WTC11 (cell line): ENCODE results near the gene TUB. TPM values are rescaled to one million over a fixed set of nuclear protein-coding genes. Genes with fewer than 3 reads are reported as not detected.

Experiments used
- ATAC-seq: fragments of 200-7000 bp; cut with Tn5 transposase; 2 replicates; pipeline ENCODE4 v1.10.0; 2021; ENCODE audit warnings: mild to moderate bottlenecking, moderate library complexity
- CTCF ChIA-PET: fragments of 300-600 bp; sonication (Branson Sonifier 250); formaldehyde crosslinking; loops from one replicate; lab custom pipeline; 2021; ENCODE audit warnings: antibody characterized with exemption; lab: Charles Lee
- POLR2A ChIA-PET: fragments of 350-600 bp; sonication (Branson Sonifier 250); formaldehyde crosslinking; loops from one replicate; lab custom pipeline; 2021; ENCODE audit warnings: antibody characterized with exemption; lab: Charles Lee
- DNase-seq: peaks from one replicate; pipeline ENCODE4 v3.0.0; 2021; ENCODE audit warnings: low spot score
- H3K27ac Mint-ChIP-seq: 2 replicates; pipeline ENCODE4 v1.8.0; 2021; ENCODE audit warnings: mixed read lengths
- H3K27me3 Mint-ChIP-seq: 2 replicates; pipeline ENCODE4 v1.8.0; 2021; ENCODE audit warnings: low read depth, mild to moderate bottlenecking, moderate library complexity, mixed read lengths
- H3K36me3 Mint-ChIP-seq: 2 replicates; pipeline ENCODE4 v1.8.0; 2021; ENCODE audit warnings: mixed read lengths
- H3K4me1 Mint-ChIP-seq: 2 replicates; pipeline ENCODE4 v1.8.0; 2022; ENCODE audit warnings: mixed read lengths
- H3K4me3 Mint-ChIP-seq: 2 replicates; pipeline ENCODE4 v1.8.0; 2021; ENCODE audit warnings: mild to moderate bottlenecking, moderate library complexity, mixed read lengths
- H3K9me3 Mint-ChIP-seq: 2 replicates; pipeline ENCODE4 v1.8.0; 2021; ENCODE audit warnings: mixed read lengths
- ATF1 ChIP-seq: sonication (generic); formaldehyde crosslinking; IDR thresholded peaks from 2 replicates; pipeline ENCODE4 v1.8.1; 2023; ENCODE audit warnings: mild to moderate bottlenecking, moderate library complexity, missing genetic modification reagents
- EMX1 ChIP-seq: fragments of 250-450 bp; sonication (Bioruptor Pico); IDR thresholded peaks from 2 replicates; pipeline ENCODE4 v1.8.0; 2021; ENCODE audit warnings: mild to moderate bottlenecking
- FOXJ3 ChIP-seq: sonication (generic); formaldehyde crosslinking; IDR thresholded peaks from 2 replicates; pipeline ENCODE4 v1.9.0; 2021; ENCODE audit warnings: missing genetic modification reagents, mild to moderate bottlenecking, borderline replicate concordance
- JAZF1 ChIP-seq: fragments of 250-450 bp; sonication (Bioruptor Pico); IDR thresholded peaks from 2 replicates; pipeline ENCODE4 v1.9.0; 2021; ENCODE audit warnings: moderate library complexity, mild to moderate bottlenecking, inconsistent platforms
- JUN ChIP-seq: sonication (generic); formaldehyde crosslinking; IDR thresholded peaks from 2 replicates; pipeline ENCODE4 v1.8.0; 2023; ENCODE audit warnings: mild to moderate bottlenecking, missing genetic modification reagents
- MXD4 ChIP-seq: fragments of 250-450 bp; sonication (Bioruptor Pico); IDR thresholded peaks from 2 replicates; pipeline ENCODE4 v1.8.0; 2021; ENCODE audit warnings: mild to moderate bottlenecking, moderate library complexity, borderline replicate concordance
- NR1H2 ChIP-seq: sonication (generic); formaldehyde crosslinking; IDR thresholded peaks from 2 replicates; pipeline ENCODE4 v1.9.0; 2021; ENCODE audit warnings: mild to moderate bottlenecking, moderate library complexity, missing genetic modification reagents
- NR3C1 ChIP-seq: sonication (generic); formaldehyde crosslinking; conservative IDR thresholded peaks from 2 replicates; pipeline ENCODE4 v1.8.1; 2023; ENCODE audit warnings: low read depth, mild to moderate bottlenecking, missing genetic modification reagents
- OVOL2 ChIP-seq: fragments of 250-450 bp; sonication (Bioruptor Pico); IDR thresholded peaks from 2 replicates; pipeline ENCODE4 v1.9.0; 2021; ENCODE audit warnings: mild to moderate bottlenecking, borderline replicate concordance
- RELA ChIP-seq: sonication (generic); formaldehyde crosslinking; IDR thresholded peaks from 2 replicates; pipeline ENCODE4 v1.8.1; 2022; ENCODE audit warnings: missing genetic modification reagents, mild to moderate bottlenecking, borderline replicate concordance
- SMAD3 ChIP-seq: sonication (generic); formaldehyde crosslinking; IDR thresholded peaks from 2 replicates; pipeline ENCODE4 v1.8.0; 2022; ENCODE audit warnings: missing genetic modification reagents, mild to moderate bottlenecking, borderline replicate concordance
- SMAD4 ChIP-seq: sonication (generic); formaldehyde crosslinking; IDR thresholded peaks from 2 replicates; pipeline ENCODE4 v1.8.0; 2022; ENCODE audit warnings: mild to moderate bottlenecking, missing genetic modification reagents
- TP53 ChIP-seq: sonication (generic); formaldehyde crosslinking; IDR thresholded peaks from 2 replicates; pipeline ENCODE4 v1.8.1; 2023; ENCODE audit warnings: mild to moderate bottlenecking, missing genetic modification reagents
- ZNF219 ChIP-seq: sonication (generic); formaldehyde crosslinking; IDR thresholded peaks from 2 replicates; pipeline ENCODE4 v1.8.0; 2023; ENCODE audit warnings: missing genetic modification reagents, mild to moderate bottlenecking, borderline replicate concordance
- ZNF263 ChIP-seq: sonication (generic); formaldehyde crosslinking; IDR thresholded peaks from 2 replicates; pipeline ENCODE4 v1.8.1; 2022; ENCODE audit warnings: low read depth, mild to moderate bottlenecking, moderate library complexity, missing genetic modification reagents
- total RNA-seq: library from RNA; stranded (reverse); gene quantifications from 3 replicates; pipeline ENCODE4 v1.2.3, GENCODE V29; 2021
- TF ChIP-seq, protein P1 (sequence below): sonication (generic); formaldehyde crosslinking; conservative IDR thresholded peaks from 2 replicates; pipeline ENCODE4 v1.8.1; 2023; ENCODE audit warnings: mild to moderate bottlenecking, low read depth, missing genetic modification reagents, moderate library complexity
- TF ChIP-seq, protein P2 (sequence below): sonication (generic); formaldehyde crosslinking; IDR thresholded peaks from 2 replicates; pipeline ENCODE4 v1.8.1; 2022; ENCODE audit warnings: low read depth, mild to moderate bottlenecking, moderate library complexity, missing genetic modification reagents, borderline replicate concordance
- TF ChIP-seq, protein P3 (sequence below): sonication (generic); formaldehyde crosslinking; IDR thresholded peaks from 2 replicates; pipeline ENCODE4 v1.8.1; 2022; ENCODE audit warnings: low read depth, missing genetic modification reagents, borderline replicate concordance
- TF ChIP-seq, protein P4 (sequence below): sonication (generic); formaldehyde crosslinking; IDR thresholded peaks from 2 replicates; pipeline ENCODE4 v1.8.1; 2023; ENCODE audit warnings: mild to moderate bottlenecking, missing genetic modification reagents
- TF ChIP-seq, protein P5 (sequence below): fragments of 250-450 bp; sonication (Bioruptor Pico); conservative IDR thresholded peaks from 2 replicates; pipeline ENCODE4 v1.9.0; 2021; ENCODE audit warnings: mild to moderate bottlenecking
- TF ChIP-seq, protein P6 (sequence below): sonication (generic); formaldehyde crosslinking; IDR thresholded peaks from 2 replicates; pipeline ENCODE4 v1.8.1; 2022; ENCODE audit warnings: mild to moderate bottlenecking, missing genetic modification reagents, moderate library complexity, borderline replicate concordance

The TUB gene
- total RNA-seq, 1 experiment from 2014 or later, result 32.1 TPM

DNA sequence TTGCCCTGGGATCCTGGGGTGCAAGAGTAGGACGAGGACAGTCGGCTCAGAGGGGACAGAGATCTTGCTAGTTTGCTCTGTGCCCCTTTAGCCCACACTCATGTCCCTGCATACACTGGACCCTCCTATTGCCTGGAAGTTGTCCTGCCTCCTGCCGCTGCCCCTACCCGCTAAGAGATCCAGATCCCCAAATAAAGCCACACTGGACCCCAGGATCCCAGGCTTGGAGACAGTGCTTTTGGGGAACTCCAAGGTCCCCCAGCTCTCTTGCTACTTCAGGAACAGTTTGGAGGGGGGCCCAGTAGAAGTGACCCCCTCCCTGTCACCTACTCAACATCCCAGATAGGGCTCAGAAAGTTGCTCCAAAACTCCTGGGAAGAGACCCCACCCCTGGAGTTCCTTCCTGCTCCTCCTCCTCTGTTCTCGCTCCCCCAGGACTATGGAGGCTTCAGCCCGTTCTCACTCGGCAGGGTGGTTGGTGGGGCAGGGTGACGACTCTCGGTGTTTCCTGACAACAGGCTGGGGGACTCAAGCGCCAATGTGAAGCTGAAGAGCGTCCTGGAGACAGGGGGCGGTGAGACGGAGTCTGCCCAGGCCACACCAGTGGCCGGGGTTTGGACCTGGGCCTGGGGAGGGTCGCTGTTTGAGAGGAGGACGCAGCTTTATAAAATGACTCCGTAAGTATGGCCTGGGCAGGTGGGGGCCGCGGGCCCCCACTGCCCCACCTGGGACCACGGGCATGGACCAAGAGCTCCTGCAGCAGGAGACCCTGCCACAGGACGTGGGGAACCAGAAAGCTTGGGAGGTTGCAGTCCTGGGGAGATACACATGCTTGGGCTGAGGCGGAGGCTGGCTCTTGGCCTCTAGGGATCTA is 19.2 kb upstream of the TUB start (continued):
- TF ChIP-seq, protein P1, sequence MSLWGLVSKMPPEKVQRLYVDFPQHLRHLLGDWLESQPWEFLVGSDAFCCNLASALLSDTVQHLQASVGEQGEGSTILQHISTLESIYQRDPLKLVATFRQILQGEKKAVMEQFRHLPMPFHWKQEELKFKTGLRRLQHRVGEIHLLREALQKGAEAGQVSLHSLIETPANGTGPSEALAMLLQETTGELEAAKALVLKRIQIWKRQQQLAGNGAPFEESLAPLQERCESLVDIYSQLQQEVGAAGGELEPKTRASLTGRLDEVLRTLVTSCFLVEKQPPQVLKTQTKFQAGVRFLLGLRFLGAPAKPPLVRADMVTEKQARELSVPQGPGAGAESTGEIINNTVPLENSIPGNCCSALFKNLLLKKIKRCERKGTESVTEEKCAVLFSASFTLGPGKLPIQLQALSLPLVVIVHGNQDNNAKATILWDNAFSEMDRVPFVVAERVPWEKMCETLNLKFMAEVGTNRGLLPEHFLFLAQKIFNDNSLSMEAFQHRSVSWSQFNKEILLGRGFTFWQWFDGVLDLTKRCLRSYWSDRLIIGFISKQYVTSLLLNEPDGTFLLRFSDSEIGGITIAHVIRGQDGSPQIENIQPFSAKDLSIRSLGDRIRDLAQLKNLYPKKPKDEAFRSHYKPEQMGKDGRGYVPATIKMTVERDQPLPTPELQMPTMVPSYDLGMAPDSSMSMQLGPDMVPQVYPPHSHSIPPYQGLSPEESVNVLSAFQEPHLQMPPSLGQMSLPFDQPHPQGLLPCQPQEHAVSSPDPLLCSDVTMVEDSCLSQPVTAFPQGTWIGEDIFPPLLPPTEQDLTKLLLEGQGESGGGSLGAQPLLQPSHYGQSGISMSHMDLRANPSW (CRISPR knock-in tag), result no peak
- TF ChIP-seq SMAD3 (CRISPR knock-in tag) (no peak), ZNF219 (no peak), SMAD4 (CRISPR knock-in tag) (no peak)

DNA sequence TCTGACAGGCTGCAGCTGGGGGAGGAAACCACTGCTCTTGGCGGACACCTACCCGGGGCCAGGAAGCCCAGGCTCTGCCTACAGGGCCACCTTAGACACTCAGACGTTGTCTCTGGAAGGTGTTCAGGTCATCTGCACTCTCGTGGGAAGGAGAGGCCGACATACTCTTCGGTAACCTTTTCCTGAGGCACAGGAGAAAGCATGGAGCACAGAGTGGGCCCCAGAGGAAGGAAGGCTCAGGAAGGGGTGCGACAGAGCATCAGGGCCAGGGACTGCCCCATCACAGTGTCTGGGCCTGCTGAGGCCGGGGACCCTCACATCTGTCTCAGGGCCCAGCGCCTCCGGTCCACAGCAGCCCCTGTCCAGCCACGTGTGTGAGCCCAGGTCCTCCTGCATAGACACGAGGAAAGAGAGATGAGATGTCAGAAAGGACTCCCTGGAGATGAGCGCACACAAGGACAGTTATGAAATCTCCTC is 18.2 kb upstream of the TUB start:
- ChIA-PET CTCF (interaction anchor here (1.0 to 1.5 kb wide), 4 partner anchors 12 to 30 kb away, joined by 3 to 9 read pairs (median 4); no protein-coding TSS in a partner anchor), POLR2A (no interaction called here)
- no peaks in the 10 kb centered on the region for H3K27me3 Mint-ChIP-seq
- H3K36me3 Mint-ChIP-seq, result no peaks in the 10 kb centered on the region
- ATAC-seq (no peak), DNase-seq (no peak)
- H3K27ac Mint-ChIP-seq, result no peak overlapping the region
- H3K4me3 Mint-ChIP-seq, result no peak overlapping the region
- no peaks in the 10 kb centered on the region for H3K9me3 Mint-ChIP-seq
- TF ChIP-seq OVOL2 (CRISPR knock-in tag) (no peak), FOXJ3 (no peak), TP53 (CRISPR knock-in tag) (no peak), EMX1 (CRISPR knock-in tag) (no peak), NR1H2 (CRISPR knock-in tag) (no peak), ATF1 (no peak), ZNF263 (CRISPR knock-in tag) (no peak), MXD4 (CRISPR knock-in tag) (no peak), JUN (no peak), NR3C1 (no peak), JAZF1 (CRISPR knock-in tag) (no peak), RELA (CRISPR knock-in tag) (no peak)
- TF ChIP-seq, protein P2, sequence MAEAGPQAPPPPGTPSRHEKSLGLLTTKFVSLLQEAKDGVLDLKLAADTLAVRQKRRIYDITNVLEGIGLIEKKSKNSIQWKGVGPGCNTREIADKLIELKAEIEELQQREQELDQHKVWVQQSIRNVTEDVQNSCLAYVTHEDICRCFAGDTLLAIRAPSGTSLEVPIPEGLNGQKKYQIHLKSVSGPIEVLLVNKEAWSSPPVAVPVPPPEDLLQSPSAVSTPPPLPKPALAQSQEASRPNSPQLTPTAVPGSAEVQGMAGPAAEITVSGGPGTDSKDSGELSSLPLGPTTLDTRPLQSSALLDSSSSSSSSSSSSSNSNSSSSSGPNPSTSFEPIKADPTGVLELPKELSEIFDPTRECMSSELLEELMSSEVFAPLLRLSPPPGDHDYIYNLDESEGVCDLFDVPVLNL (CRISPR knock-in tag), result no peak
- TF ChIP-seq, protein P3, sequence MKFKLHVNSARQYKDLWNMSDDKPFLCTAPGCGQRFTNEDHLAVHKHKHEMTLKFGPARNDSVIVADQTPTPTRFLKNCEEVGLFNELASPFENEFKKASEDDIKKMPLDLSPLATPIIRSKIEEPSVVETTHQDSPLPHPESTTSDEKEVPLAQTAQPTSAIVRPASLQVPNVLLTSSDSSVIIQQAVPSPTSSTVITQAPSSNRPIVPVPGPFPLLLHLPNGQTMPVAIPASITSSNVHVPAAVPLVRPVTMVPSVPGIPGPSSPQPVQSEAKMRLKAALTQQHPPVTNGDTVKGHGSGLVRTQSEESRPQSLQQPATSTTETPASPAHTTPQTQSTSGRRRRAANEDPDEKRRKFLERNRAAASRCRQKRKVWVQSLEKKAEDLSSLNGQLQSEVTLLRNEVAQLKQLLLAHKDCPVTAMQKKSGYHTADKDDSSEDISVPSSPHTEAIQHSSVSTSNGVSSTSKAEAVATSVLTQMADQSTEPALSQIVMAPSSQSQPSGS (CRISPR knock-in tag), result no peak
- TF ChIP-seq, protein P4, sequence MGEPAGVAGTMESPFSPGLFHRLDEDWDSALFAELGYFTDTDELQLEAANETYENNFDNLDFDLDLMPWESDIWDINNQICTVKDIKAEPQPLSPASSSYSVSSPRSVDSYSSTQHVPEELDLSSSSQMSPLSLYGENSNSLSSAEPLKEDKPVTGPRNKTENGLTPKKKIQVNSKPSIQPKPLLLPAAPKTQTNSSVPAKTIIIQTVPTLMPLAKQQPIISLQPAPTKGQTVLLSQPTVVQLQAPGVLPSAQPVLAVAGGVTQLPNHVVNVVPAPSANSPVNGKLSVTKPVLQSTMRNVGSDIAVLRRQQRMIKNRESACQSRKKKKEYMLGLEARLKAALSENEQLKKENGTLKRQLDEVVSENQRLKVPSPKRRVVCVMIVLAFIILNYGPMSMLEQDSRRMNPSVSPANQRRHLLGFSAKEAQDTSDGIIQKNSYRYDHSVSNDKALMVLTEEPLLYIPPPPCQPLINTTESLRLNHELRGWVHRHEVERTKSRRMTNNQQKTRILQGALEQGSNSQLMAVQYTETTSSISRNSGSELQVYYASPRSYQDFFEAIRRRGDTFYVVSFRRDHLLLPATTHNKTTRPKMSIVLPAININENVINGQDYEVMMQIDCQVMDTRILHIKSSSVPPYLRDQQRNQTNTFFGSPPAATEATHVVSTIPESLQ, result no peak
- TF ChIP-seq, protein P5, sequence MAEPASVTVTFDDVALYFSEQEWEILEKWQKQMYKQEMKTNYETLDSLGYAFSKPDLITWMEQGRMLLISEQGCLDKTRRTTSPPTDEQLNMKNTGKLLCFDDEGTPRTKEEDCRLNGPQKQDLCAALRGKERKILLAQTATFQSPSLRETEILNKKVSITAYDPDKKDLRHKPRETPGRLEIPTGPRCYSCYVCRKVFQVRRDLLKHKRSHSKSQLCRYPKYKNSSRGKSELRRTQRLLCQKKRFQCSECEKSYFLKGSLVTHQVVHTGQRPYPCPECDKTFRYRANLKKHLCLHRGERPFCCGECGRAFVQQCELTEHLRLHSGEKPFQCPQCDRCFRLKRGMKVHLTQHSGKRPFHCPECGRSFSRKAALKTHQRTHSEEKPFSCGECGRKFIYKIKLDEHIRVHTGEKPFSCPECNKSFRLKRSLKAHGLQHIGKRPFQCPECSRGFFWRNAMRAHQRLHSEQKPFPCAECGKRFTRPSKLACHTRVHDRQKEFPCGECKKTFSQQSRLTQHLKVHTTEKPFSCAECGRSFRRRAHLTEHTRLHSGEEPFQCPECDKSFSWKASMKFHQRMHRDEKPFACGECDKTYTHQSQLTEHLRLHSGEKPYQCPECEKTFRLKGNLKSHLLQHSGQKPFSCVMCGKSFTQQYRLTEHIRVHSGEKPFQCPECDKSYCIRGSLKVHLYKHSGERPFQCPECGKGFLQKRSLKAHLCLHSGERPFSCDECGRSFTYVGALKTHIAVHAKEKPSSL (CRISPR knock-in tag), result no peak
- TF ChIP-seq, protein P6, sequence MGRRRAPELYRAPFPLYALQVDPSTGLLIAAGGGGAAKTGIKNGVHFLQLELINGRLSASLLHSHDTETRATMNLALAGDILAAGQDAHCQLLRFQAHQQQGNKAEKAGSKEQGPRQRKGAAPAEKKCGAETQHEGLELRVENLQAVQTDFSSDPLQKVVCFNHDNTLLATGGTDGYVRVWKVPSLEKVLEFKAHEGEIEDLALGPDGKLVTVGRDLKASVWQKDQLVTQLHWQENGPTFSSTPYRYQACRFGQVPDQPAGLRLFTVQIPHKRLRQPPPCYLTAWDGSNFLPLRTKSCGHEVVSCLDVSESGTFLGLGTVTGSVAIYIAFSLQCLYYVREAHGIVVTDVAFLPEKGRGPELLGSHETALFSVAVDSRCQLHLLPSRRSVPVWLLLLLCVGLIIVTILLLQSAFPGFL (CRISPR knock-in tag), result no peak
- H3K4me1 Mint-ChIP-seq, result peaks cover 15% of the 10 kb centered on the region
